ENCODE measurements around the gene RIMKLA. TPM values are rescaled to one million over a fixed set of nuclear protein-coding genes. Genes with fewer than 3 reads are reported as not detected.

The RIMKLA gene
- total RNA-seq, 1 donor from 2014 or later: 4.1 TPM

- Mint-ChIP-seq H3K27ac (ENCODE audit: unreplicated experiment) (no peak overlapping the region), H3K27me3 (ENCODE audit: unreplicated experiment) (no peaks in the 10 kb centered on the region), H3K36me3 (ENCODE audit: unreplicated experiment) (no peaks in the 10 kb centered on the region), H3K9me3 (ENCODE audit: unreplicated experiment) (no peaks in the 10 kb centered on the region), H3K4me1 (ENCODE audit: low read depth, unreplicated experiment) (no peaks in the 10 kb centered on the region), H3K4me3 (ENCODE audit: unreplicated experiment) (no peak overlapping the region)
- DNase-seq: no peak
- TF ChIP-seq CTCF (IDR thresholded peaks at IDR 0.05; ENCODE audit: partially characterized antibody, unreplicated experiment): no peak
Measured at GRCh38 chr1:42469727-42470126, 89.1 kb downstream of the RIMKLA start.

Other genes with a start within 250 kb of the RIMKLA start
- not detected for gene GUCA2B, start 227.4 kb upstream of the RIMKLA start, total RNA-seq (ENCODE audit: unreplicated experiment)
- gene GUCA2A, start 216.0 kb upstream of the RIMKLA start, total RNA-seq (ENCODE audit: unreplicated experiment): not detected
- gene FOXJ3, start 45.6 kb upstream of the RIMKLA start, total RNA-seq (ENCODE audit: unreplicated experiment): 45.0 TPM
- gene ZMYND12, start 75.2 kb downstream of the RIMKLA start, total RNA-seq (ENCODE audit: unreplicated experiment): 0.49 TPM
- 25.4 TPM for gene PPCS, start 75.8 kb downstream of the RIMKLA start, total RNA-seq (ENCODE audit: unreplicated experiment)
- 3.0 TPM for gene CCDC30, start 82.5 kb downstream of the RIMKLA start, total RNA-seq (ENCODE audit: unreplicated experiment)

Measured in glutamatergic neuron (in vitro differentiated cells).